H1 (cell line): ENCODE results near the gene MRPL36. TPM values are rescaled to one million over a fixed set of nuclear protein-coding genes. Genes with fewer than 3 reads are reported as not detected.

Experiments
- CBX8 ChIP-seq: fragments of 300-800, 300-1000 bp; sonication (generic); IDR thresholded peaks from 2 replicates; pipeline ENCODE4 v1.7.1; 2016; ENCODE audit warnings: low read depth, low read length, borderline replicate concordance
- EGR1 ChIP-seq: IDR thresholded peaks from 2 replicates; pipeline ENCODE4 v1.6.1; 2011; ENCODE audit warnings: low read depth, low read length, borderline replicate concordance
- EZH2 ChIP-seq: fragments of 200-600 bp; sonication (generic); IDR thresholded peaks from 2 replicates; pipeline ENCODE4 v1.7.1; 2012; ENCODE audit warnings: low read depth, mild to moderate bottlenecking, moderate library complexity, low read length, inconsistent platforms; ENCODE audit not compliant: severe bottlenecking
- polyA plus RNA-seq, 7 experiments: library from polyadenylated mRNA; depleted of rRNA in 3 of 7; stranded (reverse) in 5 of 7; unstranded in 2 of 7; fragments of >200 nt in 5 of 7; fragments of 200-250 nt in 2 of 7; gene quantifications; 1 replicate in 5 of 7; 2 replicates in 1 of 7; 4 replicates in 1 of 7; pipeline versions ENCODE4 v1.2.1 to v1.2.3, GENCODE V29; 2011 to 2013; ENCODE audit warnings: missing spikeins in 2 of 7, mixed read lengths in 2 of 7
- total RNA-seq: library from RNA; stranded (reverse); fragmentation: NEBNext Ultra II Directional; extraction: Animal tissue kit (Norgen Biotek cat#: 25700); gene quantifications from 2 replicates; pipeline ENCODE4 v1.2.1, GENCODE V29; 2021
- TF ChIP-seq, protein P1 (sequence below): fragments of 300-600 bp; sonication (generic); IDR thresholded peaks from 2 replicates; pipeline ENCODE4 v1.7.1; 2012; ENCODE audit warnings: low read length, moderate library complexity, mild to moderate bottlenecking, inconsistent platforms; ENCODE audit not compliant: insufficient replicate concordance
- TF ChIP-seq, protein P2 (sequence below): IDR thresholded peaks from 2 replicates; pipeline ENCODE4 v1.6.1; 2012; ENCODE audit warnings: low read length, inconsistent platforms
- TF ChIP-seq, protein P3 (sequence below): IDR thresholded peaks from 2 replicates; pipeline ENCODE4 v1.6.1; 2012; ENCODE audit warnings: inconsistent platforms

Gene MRPL36
- total and polyA plus RNA-seq, 2 of the 8 experiments (the other 6 are each of a cell fraction or from before 2014, with no cell fraction given): 56.3 to 81.5 TPM

DNA sequence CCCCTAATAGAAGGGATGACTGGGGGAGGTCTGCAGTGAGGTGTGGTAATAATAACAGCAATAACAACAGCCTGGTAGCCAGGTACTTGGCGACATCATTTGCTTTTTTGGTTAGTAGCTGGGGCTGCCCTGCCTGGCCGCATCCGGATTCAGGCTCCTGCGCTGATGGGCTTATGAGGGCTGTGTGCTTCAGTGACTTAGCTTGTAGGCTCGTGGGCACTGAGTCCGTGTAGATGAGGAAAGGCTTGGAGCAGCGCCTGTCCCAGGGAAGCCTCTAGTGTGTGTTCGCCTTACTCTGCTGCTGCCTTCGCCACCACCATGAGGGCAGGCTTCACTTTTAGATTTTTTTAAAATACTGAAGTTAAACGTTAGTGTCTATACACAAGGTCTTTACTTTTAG lies 6.1 kb upstream of the MRPL36 start (continued):
- TF ChIP-seq, protein P1, sequence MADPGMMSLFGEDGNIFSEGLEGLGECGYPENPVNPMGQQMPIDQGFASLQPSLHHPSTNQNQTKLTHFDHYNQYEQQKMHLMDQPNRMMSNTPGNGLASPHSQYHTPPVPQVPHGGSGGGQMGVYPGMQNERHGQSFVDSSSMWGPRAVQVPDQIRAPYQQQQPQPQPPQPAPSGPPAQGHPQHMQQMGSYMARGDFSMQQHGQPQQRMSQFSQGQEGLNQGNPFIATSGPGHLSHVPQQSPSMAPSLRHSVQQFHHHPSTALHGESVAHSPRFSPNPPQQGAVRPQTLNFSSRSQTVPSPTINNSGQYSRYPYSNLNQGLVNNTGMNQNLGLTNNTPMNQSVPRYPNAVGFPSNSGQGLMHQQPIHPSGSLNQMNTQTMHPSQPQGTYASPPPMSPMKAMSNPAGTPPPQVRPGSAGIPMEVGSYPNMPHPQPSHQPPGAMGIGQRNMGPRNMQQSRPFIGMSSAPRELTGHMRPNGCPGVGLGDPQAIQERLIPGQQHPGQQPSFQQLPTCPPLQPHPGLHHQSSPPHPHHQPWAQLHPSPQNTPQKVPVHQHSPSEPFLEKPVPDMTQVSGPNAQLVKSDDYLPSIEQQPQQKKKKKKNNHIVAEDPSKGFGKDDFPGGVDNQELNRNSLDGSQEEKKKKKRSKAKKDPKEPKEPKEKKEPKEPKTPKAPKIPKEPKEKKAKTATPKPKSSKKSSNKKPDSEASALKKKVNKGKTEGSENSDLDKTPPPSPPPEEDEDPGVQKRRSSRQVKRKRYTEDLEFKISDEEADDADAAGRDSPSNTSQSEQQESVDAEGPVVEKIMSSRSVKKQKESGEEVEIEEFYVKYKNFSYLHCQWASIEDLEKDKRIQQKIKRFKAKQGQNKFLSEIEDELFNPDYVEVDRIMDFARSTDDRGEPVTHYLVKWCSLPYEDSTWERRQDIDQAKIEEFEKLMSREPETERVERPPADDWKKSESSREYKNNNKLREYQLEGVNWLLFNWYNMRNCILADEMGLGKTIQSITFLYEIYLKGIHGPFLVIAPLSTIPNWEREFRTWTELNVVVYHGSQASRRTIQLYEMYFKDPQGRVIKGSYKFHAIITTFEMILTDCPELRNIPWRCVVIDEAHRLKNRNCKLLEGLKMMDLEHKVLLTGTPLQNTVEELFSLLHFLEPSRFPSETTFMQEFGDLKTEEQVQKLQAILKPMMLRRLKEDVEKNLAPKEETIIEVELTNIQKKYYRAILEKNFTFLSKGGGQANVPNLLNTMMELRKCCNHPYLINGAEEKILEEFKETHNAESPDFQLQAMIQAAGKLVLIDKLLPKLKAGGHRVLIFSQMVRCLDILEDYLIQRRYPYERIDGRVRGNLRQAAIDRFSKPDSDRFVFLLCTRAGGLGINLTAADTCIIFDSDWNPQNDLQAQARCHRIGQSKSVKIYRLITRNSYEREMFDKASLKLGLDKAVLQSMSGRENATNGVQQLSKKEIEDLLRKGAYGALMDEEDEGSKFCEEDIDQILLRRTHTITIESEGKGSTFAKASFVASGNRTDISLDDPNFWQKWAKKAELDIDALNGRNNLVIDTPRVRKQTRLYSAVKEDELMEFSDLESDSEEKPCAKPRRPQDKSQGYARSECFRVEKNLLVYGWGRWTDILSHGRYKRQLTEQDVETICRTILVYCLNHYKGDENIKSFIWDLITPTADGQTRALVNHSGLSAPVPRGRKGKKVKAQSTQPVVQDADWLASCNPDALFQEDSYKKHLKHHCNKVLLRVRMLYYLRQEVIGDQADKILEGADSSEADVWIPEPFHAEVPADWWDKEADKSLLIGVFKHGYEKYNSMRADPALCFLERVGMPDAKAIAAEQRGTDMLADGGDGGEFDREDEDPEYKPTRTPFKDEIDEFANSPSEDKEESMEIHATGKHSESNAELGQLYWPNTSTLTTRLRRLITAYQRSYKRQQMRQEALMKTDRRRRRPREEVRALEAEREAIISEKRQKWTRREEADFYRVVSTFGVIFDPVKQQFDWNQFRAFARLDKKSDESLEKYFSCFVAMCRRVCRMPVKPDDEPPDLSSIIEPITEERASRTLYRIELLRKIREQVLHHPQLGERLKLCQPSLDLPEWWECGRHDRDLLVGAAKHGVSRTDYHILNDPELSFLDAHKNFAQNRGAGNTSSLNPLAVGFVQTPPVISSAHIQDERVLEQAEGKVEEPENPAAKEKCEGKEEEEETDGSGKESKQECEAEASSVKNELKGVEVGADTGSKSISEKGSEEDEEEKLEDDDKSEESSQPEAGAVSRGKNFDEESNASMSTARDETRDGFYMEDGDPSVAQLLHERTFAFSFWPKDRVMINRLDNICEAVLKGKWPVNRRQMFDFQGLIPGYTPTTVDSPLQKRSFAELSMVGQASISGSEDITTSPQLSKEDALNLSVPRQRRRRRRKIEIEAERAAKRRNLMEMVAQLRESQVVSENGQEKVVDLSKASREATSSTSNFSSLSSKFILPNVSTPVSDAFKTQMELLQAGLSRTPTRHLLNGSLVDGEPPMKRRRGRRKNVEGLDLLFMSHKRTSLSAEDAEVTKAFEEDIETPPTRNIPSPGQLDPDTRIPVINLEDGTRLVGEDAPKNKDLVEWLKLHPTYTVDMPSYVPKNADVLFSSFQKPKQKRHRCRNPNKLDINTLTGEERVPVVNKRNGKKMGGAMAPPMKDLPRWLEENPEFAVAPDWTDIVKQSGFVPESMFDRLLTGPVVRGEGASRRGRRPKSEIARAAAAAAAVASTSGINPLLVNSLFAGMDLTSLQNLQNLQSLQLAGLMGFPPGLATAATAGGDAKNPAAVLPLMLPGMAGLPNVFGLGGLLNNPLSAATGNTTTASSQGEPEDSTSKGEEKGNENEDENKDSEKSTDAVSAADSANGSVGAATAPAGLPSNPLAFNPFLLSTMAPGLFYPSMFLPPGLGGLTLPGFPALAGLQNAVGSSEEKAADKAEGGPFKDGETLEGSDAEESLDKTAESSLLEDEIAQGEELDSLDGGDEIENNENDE: no peak
- TF ChIP-seq, protein P2, sequence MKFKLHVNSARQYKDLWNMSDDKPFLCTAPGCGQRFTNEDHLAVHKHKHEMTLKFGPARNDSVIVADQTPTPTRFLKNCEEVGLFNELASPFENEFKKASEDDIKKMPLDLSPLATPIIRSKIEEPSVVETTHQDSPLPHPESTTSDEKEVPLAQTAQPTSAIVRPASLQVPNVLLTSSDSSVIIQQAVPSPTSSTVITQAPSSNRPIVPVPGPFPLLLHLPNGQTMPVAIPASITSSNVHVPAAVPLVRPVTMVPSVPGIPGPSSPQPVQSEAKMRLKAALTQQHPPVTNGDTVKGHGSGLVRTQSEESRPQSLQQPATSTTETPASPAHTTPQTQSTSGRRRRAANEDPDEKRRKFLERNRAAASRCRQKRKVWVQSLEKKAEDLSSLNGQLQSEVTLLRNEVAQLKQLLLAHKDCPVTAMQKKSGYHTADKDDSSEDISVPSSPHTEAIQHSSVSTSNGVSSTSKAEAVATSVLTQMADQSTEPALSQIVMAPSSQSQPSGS: no peak
- no peak for TF ChIP-seq EGR1
- no peak for TF ChIP-seq EZH2
- TF ChIP-seq, protein P3, sequence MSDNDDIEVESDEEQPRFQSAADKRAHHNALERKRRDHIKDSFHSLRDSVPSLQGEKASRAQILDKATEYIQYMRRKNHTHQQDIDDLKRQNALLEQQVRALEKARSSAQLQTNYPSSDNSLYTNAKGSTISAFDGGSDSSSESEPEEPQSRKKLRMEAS: no peak
- no peak for TF ChIP-seq CBX8
- TF ChIP-seq, all 59 proteins: peak for 0
